ENCODE results near the gene PRLR.

DNA sequence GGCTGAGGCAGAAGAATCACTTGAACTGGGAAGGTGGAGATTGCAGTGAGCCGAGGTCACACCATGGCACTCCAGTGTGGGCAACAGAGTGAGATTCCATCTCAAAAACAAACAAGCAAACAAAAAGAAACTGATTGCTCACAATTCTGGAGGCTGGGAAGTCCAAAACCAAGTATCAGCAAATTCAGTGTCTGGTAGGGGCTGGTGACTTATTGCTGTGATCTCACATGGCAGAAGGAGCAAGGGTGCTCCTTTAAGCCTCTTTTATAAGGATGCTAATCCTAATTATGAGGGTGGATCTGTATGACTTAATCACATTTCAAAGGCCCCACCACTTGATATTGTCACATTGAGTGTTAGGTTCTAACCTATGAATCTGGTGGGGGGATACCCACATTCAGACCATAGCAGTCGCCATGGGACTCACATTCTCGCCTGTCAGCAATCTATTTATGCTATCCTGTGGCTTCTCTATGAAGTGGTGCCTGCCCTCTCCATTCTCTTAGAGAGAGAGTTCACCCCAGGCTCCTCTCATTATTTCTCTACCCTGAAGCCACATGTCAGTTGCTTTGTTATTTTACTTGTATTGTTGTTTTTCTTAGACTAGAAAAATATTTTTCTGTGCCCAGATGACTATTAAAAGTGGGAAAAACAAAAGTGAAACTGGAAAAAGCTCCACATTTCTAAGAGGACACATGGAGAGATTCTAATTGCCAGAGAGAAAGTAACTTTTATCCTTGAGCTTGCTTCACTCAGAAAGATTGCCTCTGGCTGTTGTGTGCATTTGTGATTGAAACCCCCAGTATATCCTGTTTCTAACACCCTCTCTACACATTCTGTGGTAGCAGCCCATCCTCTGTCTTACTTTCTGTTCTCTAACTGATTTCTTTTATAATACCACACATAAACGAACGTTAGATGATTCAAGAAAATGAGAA lies 18.8 kb upstream of the PRLR start:
- TF ChIP-seq, protein P1, sequence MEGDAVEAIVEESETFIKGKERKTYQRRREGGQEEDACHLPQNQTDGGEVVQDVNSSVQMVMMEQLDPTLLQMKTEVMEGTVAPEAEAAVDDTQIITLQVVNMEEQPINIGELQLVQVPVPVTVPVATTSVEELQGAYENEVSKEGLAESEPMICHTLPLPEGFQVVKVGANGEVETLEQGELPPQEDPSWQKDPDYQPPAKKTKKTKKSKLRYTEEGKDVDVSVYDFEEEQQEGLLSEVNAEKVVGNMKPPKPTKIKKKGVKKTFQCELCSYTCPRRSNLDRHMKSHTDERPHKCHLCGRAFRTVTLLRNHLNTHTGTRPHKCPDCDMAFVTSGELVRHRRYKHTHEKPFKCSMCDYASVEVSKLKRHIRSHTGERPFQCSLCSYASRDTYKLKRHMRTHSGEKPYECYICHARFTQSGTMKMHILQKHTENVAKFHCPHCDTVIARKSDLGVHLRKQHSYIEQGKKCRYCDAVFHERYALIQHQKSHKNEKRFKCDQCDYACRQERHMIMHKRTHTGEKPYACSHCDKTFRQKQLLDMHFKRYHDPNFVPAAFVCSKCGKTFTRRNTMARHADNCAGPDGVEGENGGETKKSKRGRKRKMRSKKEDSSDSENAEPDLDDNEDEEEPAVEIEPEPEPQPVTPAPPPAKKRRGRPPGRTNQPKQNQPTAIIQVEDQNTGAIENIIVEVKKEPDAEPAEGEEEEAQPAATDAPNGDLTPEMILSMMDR (IDR thresholded peaks at IDR 0.05) = no peak
- TF ChIP-seq POLR2A (IDR thresholded peaks at IDR 0.05) = no peak

Measured in right lobe of liver (tissue), 4 donors.